ENCODE data around the gene DMXL2. TPM values are rescaled to one million over a fixed set of nuclear protein-coding genes. Genes with fewer than 3 reads are reported as not detected.

DMXL2 gene
- total and polyA plus RNA-seq, 2 experiments from 2014 or later: 10.5 to 31.4 TPM

GRCh38 chr15:51577636-51578304 lies 44.8 kb downstream of the DMXL2 start:
- Histone ChIP-seq H3K9me2 (replicated peaks; ENCODE audit: insufficient read depth) (no peaks in the 10 kb centered on the region), H2AFZ (no peak overlapping the region), H3K9me3 (ENCODE audit: low read depth) (no peaks in the 10 kb centered on the region), H3K27ac (peak overlapping the region; percentile 30), H3K4me1 (ENCODE audit: insufficient read depth) (peaks cover 3% of the 10 kb centered on the region), H3K79me2 (peaks cover 13% of the 10 kb centered on the region), H3K4me2 (peak overlapping the region; percentile 9), H3K36me3 (replicated peaks; ENCODE audit: insufficient read depth, low read depth) (no peaks in the 10 kb centered on the region), H4K20me1 (ENCODE audit: insufficient read depth, poor library complexity, severe bottlenecking) (no peaks in the 10 kb centered on the region), H3K27me3 (no peaks in the 10 kb centered on the region), H3K4me3 (no peak overlapping the region)
- WGBS (ENCODE audit: low lambda C conversion rate, missing lambda C conversion rate): 76% methylated on average over 1 of the region's 1 CpG
- no peak for DNase-seq (ENCODE audit: low spot score)
- TF ChIP-seq, protein P1, sequence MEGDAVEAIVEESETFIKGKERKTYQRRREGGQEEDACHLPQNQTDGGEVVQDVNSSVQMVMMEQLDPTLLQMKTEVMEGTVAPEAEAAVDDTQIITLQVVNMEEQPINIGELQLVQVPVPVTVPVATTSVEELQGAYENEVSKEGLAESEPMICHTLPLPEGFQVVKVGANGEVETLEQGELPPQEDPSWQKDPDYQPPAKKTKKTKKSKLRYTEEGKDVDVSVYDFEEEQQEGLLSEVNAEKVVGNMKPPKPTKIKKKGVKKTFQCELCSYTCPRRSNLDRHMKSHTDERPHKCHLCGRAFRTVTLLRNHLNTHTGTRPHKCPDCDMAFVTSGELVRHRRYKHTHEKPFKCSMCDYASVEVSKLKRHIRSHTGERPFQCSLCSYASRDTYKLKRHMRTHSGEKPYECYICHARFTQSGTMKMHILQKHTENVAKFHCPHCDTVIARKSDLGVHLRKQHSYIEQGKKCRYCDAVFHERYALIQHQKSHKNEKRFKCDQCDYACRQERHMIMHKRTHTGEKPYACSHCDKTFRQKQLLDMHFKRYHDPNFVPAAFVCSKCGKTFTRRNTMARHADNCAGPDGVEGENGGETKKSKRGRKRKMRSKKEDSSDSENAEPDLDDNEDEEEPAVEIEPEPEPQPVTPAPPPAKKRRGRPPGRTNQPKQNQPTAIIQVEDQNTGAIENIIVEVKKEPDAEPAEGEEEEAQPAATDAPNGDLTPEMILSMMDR (IDR thresholded peaks at IDR 0.05; ENCODE audit: poor library complexity): no peak
- no peak for TF ChIP-seq EZH2phosphoT487 (IDR thresholded peaks at IDR 0.05; ENCODE audit: low read depth, severe bottlenecking, unreplicated experiment)
- no peak for TF ChIP-seq EZH2 (IDR thresholded peaks at IDR 0.05; ENCODE audit: borderline replicate concordance)

GRCh38 chr15:51576911-51577500 lies 45.6 kb downstream of the DMXL2 start:
- Histone ChIP-seq H4K20me1 (ENCODE audit: insufficient read depth, poor library complexity, severe bottlenecking) (no peaks in the 10 kb centered on the region), H3K27ac (peak overlapping the region; percentile 30), H2AFZ (no peak overlapping the region), H3K4me1 (ENCODE audit: insufficient read depth) (peaks cover 3% of the 10 kb centered on the region), H3K36me3 (replicated peaks; ENCODE audit: insufficient read depth, low read depth) (no peaks in the 10 kb centered on the region), H3K4me2 (peak overlapping the region; percentile 9), H3K27me3 (no peaks in the 10 kb centered on the region), H3K9me2 (replicated peaks; ENCODE audit: insufficient read depth) (no peaks in the 10 kb centered on the region), H3K4me3 (no peak overlapping the region), H3K9me3 (ENCODE audit: low read depth) (no peaks in the 10 kb centered on the region), H3K79me2 (peaks cover 13% of the 10 kb centered on the region)
- peak; percentile 13 for DNase-seq (ENCODE audit: low spot score)
- TF ChIP-seq EZH2 (IDR thresholded peaks at IDR 0.05; ENCODE audit: borderline replicate concordance) (no peak), EZH2phosphoT487 (IDR thresholded peaks at IDR 0.05; ENCODE audit: low read depth, severe bottlenecking, unreplicated experiment) (no peak)
- TF ChIP-seq, protein P1 (IDR thresholded peaks at IDR 0.05; ENCODE audit: poor library complexity): no peak
- WGBS (ENCODE audit: low lambda C conversion rate, missing lambda C conversion rate): 75% methylated on average over 2 of the region's 2 CpGs

GRCh38 chr15:51576286-51576850 lies 46.2 kb downstream of the DMXL2 start:
- DNase-seq (ENCODE audit: low spot score): no peak
- Histone ChIP-seq H3K4me1 (ENCODE audit: insufficient read depth) (peaks cover 3% of the 10 kb centered on the region), H3K36me3 (replicated peaks; ENCODE audit: insufficient read depth, low read depth) (no peaks in the 10 kb centered on the region), H3K4me3 (no peak overlapping the region), H3K27ac (peak overlapping the region; percentile 16), H2AFZ (no peak overlapping the region), H3K27me3 (no peaks in the 10 kb centered on the region), H3K79me2 (peaks cover 16% of the 10 kb centered on the region), H3K9me2 (replicated peaks; ENCODE audit: insufficient read depth) (no peaks in the 10 kb centered on the region), H3K4me2 (no peak overlapping the region), H4K20me1 (ENCODE audit: insufficient read depth, poor library complexity, severe bottlenecking) (no peaks in the 10 kb centered on the region), H3K9me3 (ENCODE audit: low read depth) (no peaks in the 10 kb centered on the region)
- WGBS (ENCODE audit: low lambda C conversion rate, missing lambda C conversion rate): 85% methylated on average over 1 of the region's 1 CpG
- no peak for TF ChIP-seq EZH2 (IDR thresholded peaks at IDR 0.05; ENCODE audit: borderline replicate concordance)
- no peak for TF ChIP-seq EZH2phosphoT487 (IDR thresholded peaks at IDR 0.05; ENCODE audit: low read depth, severe bottlenecking, unreplicated experiment)
- TF ChIP-seq, protein P1 (IDR thresholded peaks at IDR 0.05; ENCODE audit: poor library complexity): no peak

Data from hepatocyte (in vitro differentiated cells).